ENCODE results near the gene SFT2D1. TPM values are rescaled to one million over a fixed set of nuclear protein-coding genes. Genes with fewer than 3 reads are reported as not detected.

Gene SFT2D1
- total RNA-seq, 1 experiment from 2014 or later, result 65.6 TPM

DNA sequence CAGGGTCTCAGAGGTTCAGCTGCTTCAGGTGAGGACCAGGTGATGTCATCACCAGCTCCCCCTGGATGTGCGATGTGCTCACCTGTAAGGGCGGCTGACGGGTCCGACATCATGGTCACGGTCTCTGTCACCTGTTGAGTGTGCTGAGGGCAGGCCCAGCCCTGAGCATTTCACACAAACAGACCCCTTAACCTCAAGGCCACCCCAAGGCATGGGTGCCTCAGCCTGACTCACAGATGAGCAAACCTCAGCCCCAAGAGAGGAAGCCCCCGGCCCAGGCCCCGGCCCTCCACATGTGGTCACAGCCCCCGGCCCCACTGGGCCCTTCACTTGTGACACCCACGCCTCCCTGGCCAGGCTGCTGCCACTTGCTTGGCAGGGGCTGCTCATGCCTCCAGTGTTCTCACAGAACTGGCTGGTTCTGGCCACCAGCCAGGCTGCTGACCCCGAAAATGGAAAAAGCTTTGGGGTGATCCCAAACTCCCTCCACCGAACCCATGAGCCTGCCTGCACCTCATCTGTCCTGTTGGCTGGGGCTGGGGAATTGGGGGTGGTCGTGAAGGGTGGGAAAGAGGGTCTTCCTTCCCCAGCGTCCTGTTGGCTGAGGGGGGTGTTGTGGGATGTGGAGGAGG lies 67.5 kb downstream of the SFT2D1 start:
- Histone ChIP-seq H3K27me3 (ENCODE audit: insufficient read depth, low read length) (no peaks in the 10 kb centered on the region), H3K9me3 (ENCODE audit: control insufficient read depth in 1 of 2, insufficient read depth in 1 of 2, low read depth in 1 of 2, low read length in 2 of 2) (no peaks in the 10 kb centered on the region), H3K36me3 (ENCODE audit: control insufficient read depth in 1 of 2, insufficient read depth in 2 of 2, low read length in 2 of 2) (no peaks in the 10 kb centered on the region), H4K20me1 (ENCODE audit: insufficient read depth) (no peaks in the 10 kb centered on the region), H3K27ac (ENCODE audit: low read depth, low read length) (no peak overlapping the region), H3K9me2 (ENCODE audit: insufficient read depth) (no peaks in the 10 kb centered on the region), H3K4me2 (ENCODE audit: low read length) (no peak overlapping the region), H2AFZ (ENCODE audit: low read depth, low read length, poor library complexity, severe bottlenecking) (no peak overlapping the region), H3K9ac (ENCODE audit: low read length) (no peak overlapping the region), H3K79me2 (ENCODE audit: insufficient read depth, low read length) (no peaks in the 10 kb centered on the region), H3K4me3 (replicated peaks in 1 of 2; ENCODE audit: low read depth in 1 of 2, low read length in 2 of 2) (no peak overlapping the region), H3K4me1 (ENCODE audit: control insufficient read depth in 1 of 2, insufficient read depth in 2 of 2, low read length in 2 of 2) (peaks cover 0 to 4% of the 10 kb centered on the region in 2 experiments; a peak in 1 of 4 replicates)
- intact Hi-C loops (cut with micrococcal nuclease), result loop anchor here (1.0 to 5.0 kb wide), 3 partner anchors 107 to 237 kb away; partner anchors contain the start of gene MPC1
- BruUV-seq (replicated peaks), result no TSS peak
- ATAC-seq (no peak), DNase-seq (ENCODE audit: low read depth, low spot score) (no peak)
- ChIA-PET RAD21 (ENCODE audit: low non-redundant PET in 1 of 2, low total read pairs in 2 of 2, uncharacterized antibody in 2 of 2, unreplicated experiment in 2 of 2) (no interaction called here), POLR2A (no interaction called here), CTCF (interaction anchor here (2.0 kb wide), 1 partner anchor 125 kb away, joined by 17 read pairs; no protein-coding TSS in a partner anchor)
- no peak for TF ChIP-seq ELF1 (IDR thresholded peaks at IDR 0.05; ENCODE audit: borderline replicate concordance, low read depth)

DNA sequence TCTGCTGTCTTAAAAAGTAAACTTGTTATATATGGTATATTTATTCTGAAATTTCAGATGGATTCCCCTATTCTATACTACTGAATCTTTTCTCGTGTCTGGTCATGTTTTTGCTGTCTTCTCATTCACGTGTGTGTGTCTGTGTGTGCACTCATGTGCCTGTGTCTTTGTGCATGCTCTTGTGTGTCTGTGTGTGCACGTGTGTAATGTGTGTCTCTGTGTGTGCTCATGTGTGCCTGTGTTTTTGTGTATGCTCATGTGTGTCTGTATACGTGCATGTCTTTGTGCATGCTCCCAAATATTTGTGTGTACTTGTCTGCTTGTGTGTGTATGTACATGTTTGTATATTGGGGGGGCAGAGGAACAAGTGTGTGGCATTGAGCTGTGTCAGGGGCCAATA lies 68.2 kb downstream of the SFT2D1 start:
- POLR2A ChIA-PET, result no interaction called here

More for the DNA sequence above, 68.2 kb downstream of the SFT2D1 start:
- Histone ChIP-seq H3K9me2 (ENCODE audit: insufficient read depth) (no peaks in the 10 kb centered on the region), H3K9me3 (ENCODE audit: control insufficient read depth in 1 of 2, insufficient read depth in 1 of 2, low read depth in 1 of 2, low read length in 2 of 2) (no peaks in the 10 kb centered on the region), H3K27ac (ENCODE audit: low read depth, low read length) (no peak overlapping the region), H3K4me1 (ENCODE audit: control insufficient read depth in 1 of 2, insufficient read depth in 2 of 2, low read length in 2 of 2) (peaks cover 0 to 4% of the 10 kb centered on the region in 2 experiments; a peak in 1 of 4 replicates), H3K4me2 (ENCODE audit: low read length) (no peak overlapping the region), H3K36me3 (ENCODE audit: control insufficient read depth in 1 of 2, insufficient read depth in 2 of 2, low read length in 2 of 2) (no peaks in the 10 kb centered on the region), H3K27me3 (ENCODE audit: insufficient read depth, low read length) (no peaks in the 10 kb centered on the region), H4K20me1 (ENCODE audit: insufficient read depth) (no peaks in the 10 kb centered on the region), H3K4me3 (replicated peaks in 1 of 2; ENCODE audit: low read depth in 1 of 2, low read length in 2 of 2) (no peak overlapping the region), H3K9ac (ENCODE audit: low read length) (no peak overlapping the region), H2AFZ (ENCODE audit: low read depth, low read length, poor library complexity, severe bottlenecking) (no peak overlapping the region), H3K79me2 (ENCODE audit: insufficient read depth, low read length) (no peaks in the 10 kb centered on the region)
- no peak for TF ChIP-seq CBX3 (IDR thresholded peaks at IDR 0.05; ENCODE audit: low read depth)
- TF ChIP-seq RAD21 (IDR thresholded peaks at IDR 0.05; ENCODE audit: low read depth), result no peak
- no peak for TF ChIP-seq POLR2A (IDR thresholded peaks at IDR 0.05; ENCODE audit: borderline replicate concordance, extremely low read depth, insufficient read depth, insufficient read length)
- CTCF ChIA-PET, result no interaction called here
- no TSS peak for BruUV-seq (replicated peaks)
- ATAC-seq (no peak), DNase-seq (ENCODE audit: low read depth, low spot score) (no peak)
- RAD21 ChIA-PET (ENCODE audit: low non-redundant PET in 1 of 2, low total read pairs in 2 of 2, uncharacterized antibody in 2 of 2, unreplicated experiment in 2 of 2), result no interaction called here
- intact Hi-C loops (cut with micrococcal nuclease), result no loop called here

Data from HCT116 (cell line).